Fibroblast of villous mesenchyme (primary cell): ENCODE data around the gene RESF1. TPM values are rescaled to one million over a fixed set of nuclear protein-coding genes. Genes with fewer than 3 reads are reported as not detected.
A peak's percentile ranks its signal among the peaks of the same experiment; 100 is the strongest.

Experiments used
- DNase-seq: peaks from one replicate; pipeline ENCODE4 v3.0.0-alpha.2; 2010; ENCODE audit warnings: low read depth
- H3K4me3 ChIP-seq: 2 replicates; pipeline ENCODE4 v1.5.1; 2011; ENCODE audit warnings: low read depth, mild to moderate bottlenecking, low read length
- CTCF ChIP-seq: IDR thresholded peaks from 2 replicates; pipeline ENCODE4 v1.5.1; 2012; ENCODE audit warnings: low read depth, mild to moderate bottlenecking, low read length; ENCODE audit not compliant: insufficient read depth
- total RNA-seq: library from RNA; depleted of rRNA; stranded (reverse); fragments of >200 nt; gene quantifications from 2 replicates; pipeline ENCODE4 v1.2.3, GENCODE V29; 2012

Gene RESF1
- 25.8 and 28.1 TPM in 2 replicates for total RNA-seq

GRCh38 chr12:31959161-31959700 lies at the start of gene RESF1:
Gene RESF1, plus strand, starts transcription at chr12:31959415. Its CDS starts 21,541 bp downstream, at chr12:31980956.
- no peak for TF ChIP-seq CTCF
- peak within 1 kb of the TSS; percentile 89 for H3K4me3 ChIP-seq
- DNase-seq, result peak; percentile 88

GRCh38 chr12:31914927-31915326 lies 44.3 kb upstream of the RESF1 start:
- DNase-seq, result no peak
- no peak overlapping the region for H3K4me3 ChIP-seq
- TF ChIP-seq CTCF, result no peak

- H3K4me3 ChIP-seq, result no peak overlapping the region
- no peak for DNase-seq
- TF ChIP-seq CTCF, result no peak
Observed at GRCh38 chr12:31915446-31915845, 43.8 kb upstream of the RESF1 start.

GRCh38 chr12:31922341-31923062 lies 36.7 kb upstream of the RESF1 start:
- no peak for TF ChIP-seq CTCF
- H3K4me3 ChIP-seq, result no peak overlapping the region
- no peak for DNase-seq

- no peak for DNase-seq
- H3K4me3 ChIP-seq, result no peak overlapping the region
- TF ChIP-seq CTCF, result no peak
Observed at GRCh38 chr12:31923063-31923412, 36.2 kb upstream of the RESF1 start.

- TF ChIP-seq CTCF, result no peak
- H3K4me3 ChIP-seq, result no peak overlapping the region
- DNase-seq, result no peak
Observed at GRCh38 chr12:31928246-31929026, 30.8 kb upstream of the RESF1 start.
